ENCODE measurements around the gene ANKRD36C. TPM values are rescaled to one million over a fixed set of nuclear protein-coding genes. Genes with fewer than 3 reads are reported as not detected.
"Not testable (repeated sequence)": the region's sequence is repeated elsewhere in the genome, so short reads cannot be mapped to it uniquely, and the experiment has no call there.

Gene ANKRD36C
- polyA plus RNA-seq, 1 experiment, result 2.5 TPM

DNA sequence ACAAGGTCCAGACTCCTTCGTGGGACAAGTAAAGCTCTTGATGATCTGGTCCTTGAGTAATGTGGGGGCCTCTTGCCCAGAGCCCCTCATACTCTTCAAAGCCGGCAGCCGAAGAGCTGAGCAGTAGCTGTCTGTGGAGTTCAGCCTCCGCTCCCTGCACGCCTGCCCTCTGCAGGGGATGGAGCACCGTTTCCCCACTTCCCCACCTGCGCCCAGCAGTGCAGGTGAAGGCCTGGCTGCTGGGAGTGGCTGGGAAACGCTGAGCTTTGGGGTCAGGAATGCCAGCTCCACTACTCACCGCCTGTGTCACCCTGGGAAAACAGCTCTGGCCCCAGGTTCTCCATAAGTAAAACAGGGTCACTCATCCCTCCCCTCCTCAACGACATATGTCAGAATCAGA lies 18.2 kb upstream of the ANKRD36C start:
- POLR2A ChIA-PET; H3K27me3 ChIP-seq (ENCODE audit: control insufficient read depth, insufficient read depth, low read length); H3K36me3 ChIP-seq (ENCODE audit: control insufficient read depth, insufficient read depth, low read length); DNase-seq (ENCODE audit: low read depth): not testable (repeated sequence)
- peak overlapping the region; percentile 44 for H3K4me3 ChIP-seq (ENCODE audit: low read depth, low read length)
- CTCF ChIA-PET, result interaction anchor here (2.1 to 2.2 kb wide), 2 partner anchors 13 to 17 kb away, joined by 6 to 8 read pairs; no protein-coding TSS in a partner anchor

DNA sequence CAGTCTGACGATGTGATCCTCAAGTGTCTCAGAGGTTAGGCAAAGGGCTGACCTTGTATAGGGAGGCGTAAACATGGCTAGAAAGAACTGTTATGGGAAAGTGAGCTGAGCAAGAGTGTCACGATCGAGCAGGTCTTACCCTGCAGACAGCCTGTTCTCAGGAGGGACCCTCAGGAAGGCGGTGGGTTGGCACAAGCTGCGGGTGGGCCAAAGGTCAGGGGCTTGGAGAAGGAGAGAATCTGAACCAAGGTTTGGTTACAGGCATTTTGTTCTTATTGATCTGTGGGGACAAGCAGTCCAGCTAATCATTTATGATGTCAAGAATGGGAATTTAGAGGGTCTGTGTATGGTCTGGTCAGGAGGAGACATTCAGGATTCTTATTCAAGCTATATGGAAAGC lies 16.4 kb upstream of the ANKRD36C start:
- DNase-seq (ENCODE audit: low read depth); H3K4me3 ChIP-seq (ENCODE audit: low read depth, low read length); POLR2A ChIA-PET; H3K36me3 ChIP-seq (ENCODE audit: control insufficient read depth, insufficient read depth, low read length); H3K27me3 ChIP-seq (ENCODE audit: control insufficient read depth, insufficient read depth, low read length): not testable (repeated sequence)
- CTCF ChIA-PET, result interaction anchor here (1.4 to 2.2 kb wide), 2 partner anchors 14 to 109 kb away, joined by 4 to 8 read pairs; partner anchors contain the start of gene ADRA2B

DNA sequence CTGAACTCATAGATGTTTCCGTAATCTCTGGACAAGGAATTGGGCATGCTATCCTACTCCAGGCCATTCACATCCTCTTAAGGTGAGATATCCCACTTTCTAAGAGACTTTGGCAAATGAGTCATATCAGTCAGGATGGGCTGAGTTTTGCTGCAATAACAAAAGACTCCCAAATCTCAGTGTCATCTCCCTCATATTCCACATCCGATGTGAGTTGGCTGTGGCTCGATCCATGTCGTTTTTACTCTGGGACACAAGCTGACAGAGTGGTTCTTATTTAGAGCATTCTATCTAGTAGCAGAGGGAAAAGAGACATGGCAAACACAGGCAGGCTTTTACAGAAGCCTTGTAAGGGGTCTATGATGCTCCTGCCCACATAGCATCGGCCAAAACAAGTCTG lies 14.6 kb upstream of the ANKRD36C start:
- H3K4me3 ChIP-seq (ENCODE audit: low read depth, low read length); CTCF ChIA-PET; DNase-seq (ENCODE audit: low read depth); H3K27me3 ChIP-seq (ENCODE audit: control insufficient read depth, insufficient read depth, low read length); H3K36me3 ChIP-seq (ENCODE audit: control insufficient read depth, insufficient read depth, low read length); POLR2A ChIA-PET: not testable (repeated sequence)

DNA sequence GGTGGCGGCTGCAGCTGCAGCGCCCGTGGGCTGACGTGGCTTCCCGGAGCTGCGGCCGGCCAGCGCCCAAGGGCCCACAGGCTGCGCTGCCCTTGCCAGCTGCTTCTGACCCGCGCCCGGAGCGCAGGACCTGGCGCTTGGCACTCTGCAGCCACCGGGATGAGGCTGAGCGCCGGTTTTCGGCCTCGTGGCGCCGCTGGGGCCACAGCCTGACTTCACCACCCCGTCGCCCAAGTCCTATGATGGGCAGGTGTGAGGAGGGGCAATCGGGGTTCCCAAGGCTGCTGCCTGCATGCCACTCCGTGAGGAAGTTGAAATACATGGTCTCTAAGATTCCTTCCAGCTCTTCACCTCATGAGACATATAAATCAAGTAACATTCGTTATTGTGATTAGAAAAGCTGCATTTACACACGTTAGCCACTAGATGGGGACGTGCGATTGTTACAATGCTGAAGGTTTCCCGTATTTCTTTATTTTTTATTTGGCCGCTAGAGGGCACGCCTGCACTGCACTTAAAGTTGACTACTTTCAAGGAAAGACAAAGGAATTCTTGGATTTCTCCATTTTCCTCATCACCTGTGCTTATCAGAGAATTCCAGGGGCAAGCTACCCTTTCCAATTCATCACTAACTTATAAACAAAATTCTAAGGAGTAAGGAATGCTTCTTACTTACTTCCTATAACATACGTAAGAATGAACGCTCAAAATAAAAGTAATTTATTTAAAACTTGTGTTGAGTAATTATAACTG lies 1.1 kb upstream of the ANKRD36C start:
- DNase-seq (ENCODE audit: low read depth); H3K27me3 ChIP-seq (ENCODE audit: control insufficient read depth, insufficient read depth, low read length); H3K36me3 ChIP-seq (ENCODE audit: control insufficient read depth, insufficient read depth, low read length); POLR2A ChIA-PET: not testable (repeated sequence)
- TF ChIP-seq, protein P1, sequence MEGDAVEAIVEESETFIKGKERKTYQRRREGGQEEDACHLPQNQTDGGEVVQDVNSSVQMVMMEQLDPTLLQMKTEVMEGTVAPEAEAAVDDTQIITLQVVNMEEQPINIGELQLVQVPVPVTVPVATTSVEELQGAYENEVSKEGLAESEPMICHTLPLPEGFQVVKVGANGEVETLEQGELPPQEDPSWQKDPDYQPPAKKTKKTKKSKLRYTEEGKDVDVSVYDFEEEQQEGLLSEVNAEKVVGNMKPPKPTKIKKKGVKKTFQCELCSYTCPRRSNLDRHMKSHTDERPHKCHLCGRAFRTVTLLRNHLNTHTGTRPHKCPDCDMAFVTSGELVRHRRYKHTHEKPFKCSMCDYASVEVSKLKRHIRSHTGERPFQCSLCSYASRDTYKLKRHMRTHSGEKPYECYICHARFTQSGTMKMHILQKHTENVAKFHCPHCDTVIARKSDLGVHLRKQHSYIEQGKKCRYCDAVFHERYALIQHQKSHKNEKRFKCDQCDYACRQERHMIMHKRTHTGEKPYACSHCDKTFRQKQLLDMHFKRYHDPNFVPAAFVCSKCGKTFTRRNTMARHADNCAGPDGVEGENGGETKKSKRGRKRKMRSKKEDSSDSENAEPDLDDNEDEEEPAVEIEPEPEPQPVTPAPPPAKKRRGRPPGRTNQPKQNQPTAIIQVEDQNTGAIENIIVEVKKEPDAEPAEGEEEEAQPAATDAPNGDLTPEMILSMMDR (IDR thresholded peaks at IDR 0.05; ENCODE audit: insufficient read depth, low read depth, low read length), result peak; percentile 67
- H3K4me3 ChIP-seq (ENCODE audit: low read depth, low read length), result peak overlapping the region; percentile 55
- CTCF ChIA-PET, result interaction anchor here (0.8 to 4.5 kb wide), 23 partner anchors 8 to 865 kb away, joined by 3 to 31 read pairs (median 4); partner anchors contain the start of genes ADRA2B and ANKRD39

DNA sequence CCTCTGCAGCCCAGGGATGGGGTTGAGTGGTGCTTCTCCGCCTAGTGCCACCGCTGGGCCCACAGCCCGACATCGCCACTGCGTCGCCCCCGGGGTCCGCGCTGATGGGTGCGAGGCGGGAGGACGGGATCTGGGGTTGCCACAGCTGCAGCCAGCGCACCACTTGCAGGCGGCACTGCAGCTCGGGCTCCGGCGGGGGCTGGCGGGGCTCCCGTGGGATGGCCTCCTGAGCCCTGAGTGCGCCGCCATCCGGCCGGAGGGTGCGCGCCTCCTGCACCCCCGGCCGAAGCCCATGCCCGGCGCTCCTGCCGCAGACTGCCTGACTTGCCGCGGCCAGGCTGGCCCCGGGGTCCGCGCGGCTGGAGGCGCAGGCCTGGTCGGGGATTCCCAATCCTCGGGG lies 478 bp upstream of the ANKRD36C start:
- H3K27me3 ChIP-seq (ENCODE audit: control insufficient read depth, insufficient read depth, low read length); DNase-seq (ENCODE audit: low read depth); POLR2A ChIA-PET; H3K36me3 ChIP-seq (ENCODE audit: control insufficient read depth, insufficient read depth, low read length): not testable (repeated sequence)
- CTCF ChIA-PET, result interaction anchor here (0.8 to 4.5 kb wide), 21 partner anchors 9 to 866 kb away, joined by 3 to 31 read pairs (median 5); partner anchors contain the start of genes ADRA2B and ANKRD39
- H3K4me3 ChIP-seq (ENCODE audit: low read depth, low read length), result peak overlapping the region; percentile 55

DNA sequence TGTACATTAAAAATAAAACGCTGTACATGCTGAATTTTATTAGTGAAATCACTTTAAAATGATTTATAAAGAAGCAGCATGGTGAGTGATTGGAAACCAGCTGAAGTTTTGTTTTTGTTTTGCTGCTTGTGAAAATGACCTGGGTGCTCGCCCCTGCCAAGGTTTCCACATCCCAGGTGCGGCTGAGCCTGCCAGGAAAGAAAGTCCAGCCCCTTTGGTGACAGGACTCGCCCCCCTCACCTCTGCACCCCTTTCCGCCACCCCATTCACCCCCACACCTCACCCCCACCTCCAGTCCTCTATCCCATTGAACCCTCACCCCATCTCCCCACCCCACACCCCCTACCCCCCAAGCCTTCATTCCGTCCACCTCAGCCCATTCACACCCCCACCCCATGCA lies 740 bp downstream of the ANKRD36C start:
- H3K27me3 ChIP-seq (ENCODE audit: control insufficient read depth, insufficient read depth, low read length); POLR2A ChIA-PET; DNase-seq (ENCODE audit: low read depth); H3K36me3 ChIP-seq (ENCODE audit: control insufficient read depth, insufficient read depth, low read length): not testable (repeated sequence)
- CTCF ChIA-PET, result interaction anchor here (4.5 kb wide), 1 partner anchor 126 kb away, joined by 31 read pairs; the partner anchor contains the start of gene ADRA2B
- peak overlapping the region; percentile 70 for H3K4me3 ChIP-seq (ENCODE audit: low read depth, low read length)

DNA sequence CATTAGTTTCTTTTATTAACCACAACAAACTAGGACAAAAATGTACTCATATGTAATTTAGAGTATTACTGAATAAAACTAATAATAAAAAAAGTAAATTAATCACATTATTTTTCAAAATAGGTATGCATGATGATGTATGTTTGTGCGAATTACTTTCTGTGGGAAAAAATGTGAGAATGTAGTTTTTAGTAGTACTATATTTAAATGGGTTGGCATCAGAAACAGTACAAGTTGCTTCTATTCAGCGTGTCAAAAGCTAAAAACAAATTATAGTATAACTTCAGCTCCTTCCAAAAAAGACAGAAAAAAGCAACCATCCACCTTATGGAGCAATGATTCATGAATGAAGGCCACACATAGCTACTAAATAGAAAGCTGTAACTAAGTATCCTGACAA lies 40.0 kb downstream of the ANKRD36C start:
- H3K4me3 ChIP-seq (ENCODE audit: low read depth, low read length); H3K27me3 ChIP-seq (ENCODE audit: control insufficient read depth, insufficient read depth, low read length); H3K36me3 ChIP-seq (ENCODE audit: control insufficient read depth, insufficient read depth, low read length); DNase-seq (ENCODE audit: low read depth); CTCF ChIA-PET; POLR2A ChIA-PET: not testable (repeated sequence)

DNA sequence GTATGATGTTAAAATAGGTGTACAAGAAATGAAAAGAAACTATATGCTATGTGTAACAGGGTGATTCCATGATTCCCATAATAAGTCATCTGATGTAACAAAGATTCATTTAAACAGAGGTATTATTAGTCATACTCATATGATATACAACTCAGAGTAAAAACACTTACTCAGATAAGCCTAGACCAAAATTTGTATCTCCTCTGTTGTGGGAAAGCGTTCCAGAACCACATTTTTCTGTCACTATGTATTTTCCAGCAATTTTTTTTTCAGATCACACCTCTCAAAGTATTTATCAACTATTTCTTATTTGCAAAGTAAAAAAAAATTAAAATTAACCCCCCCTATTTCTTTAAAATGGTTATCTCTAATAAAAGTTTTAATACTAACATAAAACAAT lies 43.6 kb downstream of the ANKRD36C start:
- DNase-seq (ENCODE audit: low read depth); CTCF ChIA-PET; POLR2A ChIA-PET; H3K27me3 ChIP-seq (ENCODE audit: control insufficient read depth, insufficient read depth, low read length); H3K36me3 ChIP-seq (ENCODE audit: control insufficient read depth, insufficient read depth, low read length); H3K4me3 ChIP-seq (ENCODE audit: low read depth, low read length): not testable (repeated sequence)

DNA sequence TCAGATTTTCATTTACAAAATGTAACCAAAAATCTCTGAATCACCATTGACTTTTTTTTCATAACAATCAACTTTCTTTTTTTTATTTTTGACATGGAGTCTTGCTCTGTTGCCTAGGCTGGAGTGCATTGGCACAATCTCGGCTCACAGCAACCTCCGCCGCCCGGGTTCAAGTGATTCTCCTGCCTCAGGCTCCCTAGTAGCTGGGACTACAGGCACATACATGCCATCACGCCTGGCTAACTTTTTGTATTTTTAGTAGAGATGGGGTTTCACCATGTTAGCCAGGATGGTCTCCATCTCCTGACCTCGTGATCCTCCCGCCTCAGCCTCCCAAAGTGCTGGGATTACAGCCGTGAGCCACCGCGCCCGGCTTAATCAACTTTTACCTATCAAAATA lies 51.7 kb downstream of the ANKRD36C start:
- CTCF ChIA-PET; H3K4me3 ChIP-seq (ENCODE audit: low read depth, low read length); H3K36me3 ChIP-seq (ENCODE audit: control insufficient read depth, insufficient read depth, low read length); DNase-seq (ENCODE audit: low read depth); POLR2A ChIA-PET; H3K27me3 ChIP-seq (ENCODE audit: control insufficient read depth, insufficient read depth, low read length): not testable (repeated sequence)

DNA sequence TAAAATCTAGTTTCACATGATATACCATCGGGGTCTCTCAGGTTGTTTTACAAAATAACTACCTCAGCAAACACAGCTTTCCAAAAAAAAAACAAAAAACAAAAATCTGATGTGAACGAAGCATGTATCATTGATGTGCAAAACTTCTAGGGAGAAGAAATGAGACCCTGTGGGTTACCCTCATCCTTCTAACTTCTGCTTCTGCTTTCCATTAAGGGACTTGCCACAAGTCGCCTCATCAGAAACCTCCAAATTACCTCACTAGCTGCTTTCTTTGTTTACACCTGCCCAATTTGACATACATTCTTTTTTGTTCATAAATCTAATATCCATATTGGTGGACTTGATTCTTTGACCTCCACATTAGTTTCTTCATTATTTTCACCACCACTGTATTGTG lies 60.9 kb downstream of the ANKRD36C start:
- DNase-seq (ENCODE audit: low read depth); H3K27me3 ChIP-seq (ENCODE audit: control insufficient read depth, insufficient read depth, low read length); H3K4me3 ChIP-seq (ENCODE audit: low read depth, low read length); H3K36me3 ChIP-seq (ENCODE audit: control insufficient read depth, insufficient read depth, low read length); POLR2A ChIA-PET; CTCF ChIA-PET: not testable (repeated sequence)

DNA sequence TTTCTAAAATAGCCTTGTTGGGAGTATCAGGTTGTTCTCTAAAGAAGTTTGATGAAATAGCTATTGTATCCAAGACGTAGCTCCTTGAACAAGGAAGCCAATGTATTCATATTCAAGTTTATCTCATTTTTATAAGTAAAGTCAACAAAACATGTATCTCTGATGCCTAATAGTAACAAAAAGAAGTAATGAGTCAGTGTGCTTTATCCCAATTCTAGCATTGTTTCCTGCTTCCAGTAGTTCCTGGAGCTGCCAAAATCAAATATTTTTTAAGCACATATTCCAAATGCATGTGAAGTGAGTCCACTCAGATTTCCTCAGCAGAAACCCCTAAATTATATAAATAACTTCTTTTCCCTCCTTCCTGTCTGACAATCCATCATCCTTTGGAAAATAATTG lies 74.6 kb downstream of the ANKRD36C start:
- CTCF ChIA-PET; H3K36me3 ChIP-seq (ENCODE audit: control insufficient read depth, insufficient read depth, low read length); H3K27me3 ChIP-seq (ENCODE audit: control insufficient read depth, insufficient read depth, low read length); DNase-seq (ENCODE audit: low read depth); H3K4me3 ChIP-seq (ENCODE audit: low read depth, low read length); POLR2A ChIA-PET: not testable (repeated sequence)

DNA sequence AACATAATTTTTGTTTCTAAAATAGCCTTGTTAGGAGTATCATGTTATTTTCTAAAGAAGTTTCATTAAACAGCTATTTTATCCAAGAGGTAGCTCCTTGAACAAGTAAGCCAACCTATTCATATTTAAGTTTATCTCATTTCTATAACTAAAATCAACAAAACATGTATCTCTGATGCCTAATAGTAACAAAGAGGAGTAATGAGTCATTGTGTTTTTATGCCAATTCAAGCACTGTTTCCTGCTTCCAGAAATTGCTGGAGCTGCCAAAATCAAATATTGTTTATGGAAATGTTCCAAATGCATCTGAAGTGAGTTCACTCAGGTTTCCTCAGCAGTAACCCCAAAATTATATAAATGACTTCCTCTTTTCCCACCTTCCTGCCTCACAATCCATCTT lies 76.5 kb downstream of the ANKRD36C start:
- DNase-seq (ENCODE audit: low read depth); H3K36me3 ChIP-seq (ENCODE audit: control insufficient read depth, insufficient read depth, low read length); H3K4me3 ChIP-seq (ENCODE audit: low read depth, low read length); POLR2A ChIA-PET; H3K27me3 ChIP-seq (ENCODE audit: control insufficient read depth, insufficient read depth, low read length); CTCF ChIA-PET: not testable (repeated sequence)
